ENCODE results near the gene EFL1.

DNA sequence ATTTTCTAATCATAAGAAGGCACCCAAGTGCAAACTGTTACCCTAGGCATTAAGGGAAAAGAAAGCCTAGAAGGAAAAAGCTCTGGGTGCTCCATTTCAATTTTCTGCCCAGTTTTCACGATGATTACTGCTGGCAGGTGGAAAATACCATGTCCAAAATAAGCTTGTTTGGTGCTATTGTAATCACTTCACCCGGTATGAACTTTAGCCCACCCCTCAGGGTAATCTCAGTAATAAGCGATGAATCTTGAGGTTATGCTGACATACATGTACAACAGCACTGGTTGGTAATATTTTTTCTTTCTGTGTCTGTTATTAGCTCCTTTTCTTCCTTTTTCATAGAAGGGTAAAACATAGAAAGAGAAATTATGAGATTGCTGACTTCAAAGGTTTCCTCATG lies 128.1 kb downstream of the EFL1 start:
- no peak for TF ChIP-seq POLR2AphosphoS5 (IDR thresholded peaks at IDR 0.05)
- TF ChIP-seq, protein P1, sequence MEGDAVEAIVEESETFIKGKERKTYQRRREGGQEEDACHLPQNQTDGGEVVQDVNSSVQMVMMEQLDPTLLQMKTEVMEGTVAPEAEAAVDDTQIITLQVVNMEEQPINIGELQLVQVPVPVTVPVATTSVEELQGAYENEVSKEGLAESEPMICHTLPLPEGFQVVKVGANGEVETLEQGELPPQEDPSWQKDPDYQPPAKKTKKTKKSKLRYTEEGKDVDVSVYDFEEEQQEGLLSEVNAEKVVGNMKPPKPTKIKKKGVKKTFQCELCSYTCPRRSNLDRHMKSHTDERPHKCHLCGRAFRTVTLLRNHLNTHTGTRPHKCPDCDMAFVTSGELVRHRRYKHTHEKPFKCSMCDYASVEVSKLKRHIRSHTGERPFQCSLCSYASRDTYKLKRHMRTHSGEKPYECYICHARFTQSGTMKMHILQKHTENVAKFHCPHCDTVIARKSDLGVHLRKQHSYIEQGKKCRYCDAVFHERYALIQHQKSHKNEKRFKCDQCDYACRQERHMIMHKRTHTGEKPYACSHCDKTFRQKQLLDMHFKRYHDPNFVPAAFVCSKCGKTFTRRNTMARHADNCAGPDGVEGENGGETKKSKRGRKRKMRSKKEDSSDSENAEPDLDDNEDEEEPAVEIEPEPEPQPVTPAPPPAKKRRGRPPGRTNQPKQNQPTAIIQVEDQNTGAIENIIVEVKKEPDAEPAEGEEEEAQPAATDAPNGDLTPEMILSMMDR (IDR thresholded peaks at IDR 0.05), result no peak
